ENCODE measurements around the gene RHOF.

DNA sequence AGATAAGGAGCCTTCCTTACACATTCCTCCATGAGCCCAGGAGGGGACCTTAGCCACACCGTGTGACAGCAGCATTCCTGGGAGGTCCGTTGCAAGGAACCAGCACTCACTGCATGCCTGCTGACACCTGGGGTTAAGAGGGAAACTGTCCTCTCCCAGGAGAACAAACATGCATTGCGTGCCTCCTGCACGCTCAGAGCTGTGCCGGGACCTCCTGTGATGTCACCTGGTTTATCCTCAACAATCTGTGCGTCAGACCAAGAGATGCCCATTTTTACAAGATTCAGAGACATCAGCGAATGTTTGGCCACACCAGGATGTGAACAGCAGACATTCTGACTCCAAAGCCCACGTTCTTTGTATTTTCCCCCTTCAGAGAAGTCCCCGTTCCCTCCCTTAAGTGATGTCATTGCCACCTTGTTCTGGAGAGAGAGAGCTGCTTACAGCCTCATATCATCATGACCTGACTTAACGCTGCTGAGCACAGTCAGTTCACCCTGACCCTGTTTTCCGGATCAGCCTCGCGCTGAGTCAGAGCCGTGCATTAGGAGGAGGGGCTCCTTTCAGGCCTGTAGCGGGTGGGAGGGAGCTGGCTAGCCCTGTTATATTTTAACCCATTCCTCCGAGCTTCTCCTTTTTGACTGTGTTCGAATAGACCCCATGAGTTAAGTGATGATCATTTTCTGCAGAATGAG, 44.8 kb downstream of the RHOF start:
- TF ChIP-seq, protein P1, sequence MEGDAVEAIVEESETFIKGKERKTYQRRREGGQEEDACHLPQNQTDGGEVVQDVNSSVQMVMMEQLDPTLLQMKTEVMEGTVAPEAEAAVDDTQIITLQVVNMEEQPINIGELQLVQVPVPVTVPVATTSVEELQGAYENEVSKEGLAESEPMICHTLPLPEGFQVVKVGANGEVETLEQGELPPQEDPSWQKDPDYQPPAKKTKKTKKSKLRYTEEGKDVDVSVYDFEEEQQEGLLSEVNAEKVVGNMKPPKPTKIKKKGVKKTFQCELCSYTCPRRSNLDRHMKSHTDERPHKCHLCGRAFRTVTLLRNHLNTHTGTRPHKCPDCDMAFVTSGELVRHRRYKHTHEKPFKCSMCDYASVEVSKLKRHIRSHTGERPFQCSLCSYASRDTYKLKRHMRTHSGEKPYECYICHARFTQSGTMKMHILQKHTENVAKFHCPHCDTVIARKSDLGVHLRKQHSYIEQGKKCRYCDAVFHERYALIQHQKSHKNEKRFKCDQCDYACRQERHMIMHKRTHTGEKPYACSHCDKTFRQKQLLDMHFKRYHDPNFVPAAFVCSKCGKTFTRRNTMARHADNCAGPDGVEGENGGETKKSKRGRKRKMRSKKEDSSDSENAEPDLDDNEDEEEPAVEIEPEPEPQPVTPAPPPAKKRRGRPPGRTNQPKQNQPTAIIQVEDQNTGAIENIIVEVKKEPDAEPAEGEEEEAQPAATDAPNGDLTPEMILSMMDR (conservative IDR thresholded peaks at IDR 0.05; ENCODE audit: low read length): no peak
- TF ChIP-seq EZH2phosphoT487 (IDR thresholded peaks at IDR 0.05; ENCODE audit: borderline replicate concordance, low read depth, low read length): no peak
